Brain microvascular endothelial cell (primary cell): Measurements from ENCODE around the gene PTPRN2.

Experiments
- DNase-seq: peaks from one replicate; pipeline ENCODE4 v3.0.0-alpha.2; 2020
- H3K27ac ChIP-seq: fragments of 250-450 bp; sonication (Bioruptor Pico); 2 replicates; pipeline ENCODE4 v1.5.1; 2020; ENCODE audit warnings: mild to moderate bottlenecking, moderate library complexity
- H3K27me3 ChIP-seq: fragments of 250-450 bp; sonication (Bioruptor Pico); replicated peaks from 2 replicates; pipeline ENCODE4 v1.5.1; 2020; ENCODE audit warnings: mild to moderate bottlenecking
- H3K36me3 ChIP-seq: fragments of 250-450 bp; sonication (Bioruptor Pico); replicated peaks from 2 replicates; pipeline ENCODE4 v1.5.1; 2020; ENCODE audit warnings: mild to moderate bottlenecking
- H3K4me3 ChIP-seq: 2 replicates; pipeline ENCODE4 v1.5.1; 2011; ENCODE audit warnings: low read depth, mild to moderate bottlenecking, control low read depth, low read length, moderate library complexity
- CTCF ChIP-seq: IDR thresholded peaks from 2 replicates; pipeline ENCODE4 v1.5.1; 2011; ENCODE audit warnings: low read depth, mild to moderate bottlenecking, moderate library complexity, low read length, control low read depth, inconsistent platforms; ENCODE audit errors: missing control alignments
- in situ Hi-C: cut with HindIII; loops from 2 replicates; pipeline ENCODE4 v1.10.0; 2017; ENCODE audit warnings: low sequenced_read_pairs, low pct_ligation_motif_present

PTPRN2 gene

DNA sequence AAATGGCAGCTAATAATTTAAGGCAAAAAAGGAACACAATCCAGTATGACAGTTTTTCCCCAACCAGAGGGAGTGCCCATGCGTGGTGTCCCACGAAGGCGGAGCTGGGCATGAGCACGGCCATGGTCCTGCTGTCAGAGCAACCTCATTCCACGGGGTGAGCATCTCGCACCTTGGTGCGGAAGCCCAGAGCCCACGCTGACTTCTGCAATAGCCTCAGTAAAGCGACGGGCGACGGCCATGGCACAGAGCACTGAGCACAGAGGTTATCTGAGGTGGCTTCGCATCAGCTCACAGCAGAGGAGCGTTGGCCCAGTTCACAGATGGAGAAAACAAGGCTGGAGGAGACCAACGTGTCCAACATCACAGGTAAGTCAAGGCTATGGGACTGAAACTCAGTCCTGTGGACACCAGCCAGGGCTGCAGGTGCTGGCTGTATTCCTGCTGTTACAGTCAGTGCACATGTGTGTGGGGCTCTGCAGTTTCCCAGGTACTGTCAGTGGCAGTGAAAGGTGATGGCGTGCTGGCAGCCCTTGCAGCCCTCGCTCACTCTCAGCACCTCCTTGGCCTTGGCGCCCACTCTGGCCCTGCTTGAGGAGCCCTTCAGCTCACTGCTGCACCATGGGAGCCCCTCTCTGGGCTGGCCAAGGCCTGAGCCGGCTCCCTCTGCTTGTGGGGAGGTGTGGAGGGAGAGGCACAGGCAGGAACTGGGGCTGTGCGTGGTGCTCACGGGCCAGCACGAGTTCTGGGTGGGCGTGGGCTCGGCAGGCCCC, 525.6 kb downstream of the PTPRN2 start:
- Histone ChIP-seq H3K4me3 (no peak overlapping the region), H3K27ac (no peak overlapping the region)

DNA sequence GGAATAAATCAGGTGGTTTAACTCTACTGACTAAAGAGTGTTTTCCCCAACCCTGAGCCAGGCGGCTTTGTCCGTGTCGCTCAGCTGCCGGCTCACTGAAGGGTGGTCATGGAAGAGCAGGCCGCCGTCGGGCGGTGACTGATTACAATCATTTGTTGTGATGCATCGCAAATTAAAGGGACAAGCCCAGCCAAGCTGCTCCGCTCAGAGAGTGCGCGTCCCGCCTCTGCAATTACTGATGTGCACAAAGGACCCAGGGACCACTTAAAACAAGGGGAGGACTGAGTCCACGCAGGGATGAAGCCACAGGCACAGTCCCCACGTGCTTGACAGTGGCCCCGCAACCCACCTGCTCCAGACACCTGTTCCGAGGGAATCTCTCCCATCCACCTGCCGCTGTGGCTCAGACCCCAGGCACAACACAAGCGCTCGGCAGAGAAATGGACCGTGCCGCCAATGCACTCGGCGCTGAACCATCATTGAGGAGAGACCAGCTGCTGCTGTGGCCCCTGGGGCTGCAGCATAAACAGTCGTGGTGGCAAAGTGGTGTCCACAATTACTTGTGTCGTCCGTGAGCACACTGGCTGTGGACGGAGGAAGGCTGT, 526.5 kb downstream of the PTPRN2 start:
- H3K27me3 ChIP-seq = no peaks in the 10 kb centered on the region
- no peak for TF ChIP-seq CTCF
- no peak overlapping the region for H3K4me3 ChIP-seq
- in situ Hi-C loops = no loop called here
- H3K27ac ChIP-seq = no peak overlapping the region
- no peak for DNase-seq
- no peaks in the 10 kb centered on the region for H3K36me3 ChIP-seq

More for the DNA sequence above, 525.6 kb downstream of the PTPRN2 start:
- in situ Hi-C loops = no loop called here
- no peak for DNase-seq
- no peaks in the 10 kb centered on the region for H3K36me3 ChIP-seq
- TF ChIP-seq CTCF = no peak
- H3K27me3 ChIP-seq = no peaks in the 10 kb centered on the region

DNA sequence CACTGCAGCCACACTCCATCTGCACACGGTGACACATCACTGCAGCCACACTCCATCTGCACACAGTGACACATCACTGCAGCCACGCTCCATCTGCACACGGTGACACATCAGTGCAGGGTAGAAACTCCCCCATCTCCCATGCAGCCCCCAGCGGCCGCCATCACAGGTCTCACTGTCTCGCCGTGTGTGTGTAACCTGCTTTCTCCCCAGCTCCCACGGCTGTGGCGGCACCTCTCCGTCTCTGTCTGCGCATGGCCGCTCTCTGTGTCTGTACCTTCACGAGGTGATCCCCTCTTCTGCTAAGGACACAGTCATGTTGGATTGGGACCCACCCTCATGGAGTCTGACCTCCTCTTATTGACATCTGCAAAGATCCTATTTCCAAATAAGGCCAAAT, 527.4 kb downstream of the PTPRN2 start:
- in situ Hi-C loops = no loop called here
- TF ChIP-seq CTCF = no peak
- DNase-seq = no peak

GRCh38 chr7:158057446-158057845, 530.2 kb downstream of the PTPRN2 start:
- Histone ChIP-seq H3K36me3 (no peaks in the 10 kb centered on the region), H3K27me3 (no peaks in the 10 kb centered on the region), H3K27ac (no peak overlapping the region), H3K4me3 (no peak overlapping the region)
- TF ChIP-seq CTCF = no peak
- no peak for DNase-seq
- in situ Hi-C loops = no loop called here

More for the DNA sequence above, 527.4 kb downstream of the PTPRN2 start:
- H3K36me3 ChIP-seq = no peaks in the 10 kb centered on the region
- H3K27ac ChIP-seq = no peak overlapping the region
- H3K27me3 ChIP-seq = no peaks in the 10 kb centered on the region
- no peak overlapping the region for H3K4me3 ChIP-seq

DNA sequence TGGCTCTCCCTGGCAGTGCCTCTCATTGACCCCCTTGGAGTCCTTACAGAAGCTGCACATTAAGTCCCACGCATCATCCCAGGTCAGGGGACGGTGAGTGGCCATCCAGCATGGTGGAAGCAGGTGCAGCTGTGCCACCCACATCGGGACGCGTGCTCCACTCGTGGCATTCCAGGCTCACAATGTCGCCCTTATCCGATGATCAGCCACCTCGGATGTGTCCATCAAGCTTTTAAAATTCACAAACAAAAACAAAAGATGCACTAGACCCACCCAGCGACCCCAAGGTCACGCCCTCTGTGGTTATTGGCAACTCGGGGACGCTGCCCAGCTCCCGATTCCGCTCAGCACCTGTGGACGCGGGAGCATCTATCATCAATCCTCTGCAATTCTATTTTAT, 530.9 kb downstream of the PTPRN2 start:
- Histone ChIP-seq H3K4me3 (no peak overlapping the region), H3K36me3 (no peaks in the 10 kb centered on the region), H3K27me3 (no peaks in the 10 kb centered on the region), H3K27ac (no peak overlapping the region)
- TF ChIP-seq CTCF = no peak
- DNase-seq = no peak
- in situ Hi-C loops = no loop called here
